Measurements from ENCODE around the gene TRPV2. TPM values are rescaled to one million over a fixed set of nuclear protein-coding genes. Genes with fewer than 3 reads are reported as not detected.

The TRPV2 gene
- total and polyA plus RNA-seq, 9 donors = 8.7 to 40.4 (median 13.0) TPM

DNA sequence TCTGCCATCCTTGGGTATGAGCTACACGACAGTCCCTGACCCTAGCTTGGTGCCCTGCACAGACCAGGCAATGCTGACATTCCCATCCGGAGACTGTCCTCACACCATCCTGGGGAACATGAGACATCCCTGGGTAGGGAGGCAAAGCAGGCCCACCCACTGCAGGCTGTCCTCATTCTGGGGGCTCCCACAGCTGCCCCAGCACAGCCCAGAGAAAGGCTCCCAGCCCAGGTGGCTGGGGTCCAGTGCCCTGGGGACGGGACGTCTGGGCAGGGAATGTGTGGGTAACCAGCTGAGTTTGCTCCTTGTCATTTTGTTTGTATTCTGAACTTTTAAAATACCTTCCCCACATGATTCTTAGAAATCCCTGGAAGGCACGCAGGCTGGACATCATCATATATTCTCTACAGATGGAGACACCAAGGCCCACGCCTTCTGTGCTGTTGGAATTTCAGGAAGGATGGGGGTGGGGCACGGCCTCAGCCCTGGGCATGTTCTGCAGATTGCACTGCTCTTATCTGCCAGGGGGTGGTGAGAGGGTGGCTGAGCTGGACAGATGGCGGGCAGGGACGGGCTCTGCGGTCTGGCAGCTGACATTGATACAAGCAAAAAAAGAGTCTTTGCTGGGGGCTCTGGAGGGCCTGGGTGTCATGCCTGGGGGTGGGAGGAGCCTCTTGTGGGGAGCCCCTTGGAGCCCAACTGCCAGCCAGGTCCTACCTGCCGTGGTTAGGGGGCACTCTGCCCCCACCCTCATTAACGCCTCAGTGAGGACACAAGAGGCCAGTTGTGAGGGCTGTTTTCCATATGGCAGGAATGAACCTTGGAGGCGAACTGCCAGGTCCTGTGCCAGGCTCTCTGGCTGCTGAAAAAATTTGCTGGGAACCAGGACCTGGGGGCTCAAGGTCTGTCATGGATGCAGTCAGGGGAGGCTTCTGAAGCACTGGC, 48.3 kb downstream of the TRPV2 start:
- Histone ChIP-seq H3K27ac (no peak overlapping the region), H3K36me3 (no peaks in the 10 kb centered on the region), H3K27me3 (no peaks in the 10 kb centered on the region), H3K4me3 (no peak overlapping the region), H3K9me3 (no peaks in the 10 kb centered on the region), H3K4me1 (ENCODE audit: insufficient read depth) (no peaks in the 10 kb centered on the region)
- TF ChIP-seq, protein P1, sequence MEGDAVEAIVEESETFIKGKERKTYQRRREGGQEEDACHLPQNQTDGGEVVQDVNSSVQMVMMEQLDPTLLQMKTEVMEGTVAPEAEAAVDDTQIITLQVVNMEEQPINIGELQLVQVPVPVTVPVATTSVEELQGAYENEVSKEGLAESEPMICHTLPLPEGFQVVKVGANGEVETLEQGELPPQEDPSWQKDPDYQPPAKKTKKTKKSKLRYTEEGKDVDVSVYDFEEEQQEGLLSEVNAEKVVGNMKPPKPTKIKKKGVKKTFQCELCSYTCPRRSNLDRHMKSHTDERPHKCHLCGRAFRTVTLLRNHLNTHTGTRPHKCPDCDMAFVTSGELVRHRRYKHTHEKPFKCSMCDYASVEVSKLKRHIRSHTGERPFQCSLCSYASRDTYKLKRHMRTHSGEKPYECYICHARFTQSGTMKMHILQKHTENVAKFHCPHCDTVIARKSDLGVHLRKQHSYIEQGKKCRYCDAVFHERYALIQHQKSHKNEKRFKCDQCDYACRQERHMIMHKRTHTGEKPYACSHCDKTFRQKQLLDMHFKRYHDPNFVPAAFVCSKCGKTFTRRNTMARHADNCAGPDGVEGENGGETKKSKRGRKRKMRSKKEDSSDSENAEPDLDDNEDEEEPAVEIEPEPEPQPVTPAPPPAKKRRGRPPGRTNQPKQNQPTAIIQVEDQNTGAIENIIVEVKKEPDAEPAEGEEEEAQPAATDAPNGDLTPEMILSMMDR (IDR thresholded peaks at IDR 0.05) = no peak
- TF ChIP-seq EP300 (IDR thresholded peaks at IDR 0.05) = no peak
- TF ChIP-seq POLR2A (IDR thresholded peaks at IDR 0.05) = no peak
- WGBS, 3 donors = 42 to 49% (median 46%) methylated on average over 13 of the region's 13 CpGs
- no peak for DNase-seq
- intact Hi-C loops (cut with DNase I) = no loop called here

DNA sequence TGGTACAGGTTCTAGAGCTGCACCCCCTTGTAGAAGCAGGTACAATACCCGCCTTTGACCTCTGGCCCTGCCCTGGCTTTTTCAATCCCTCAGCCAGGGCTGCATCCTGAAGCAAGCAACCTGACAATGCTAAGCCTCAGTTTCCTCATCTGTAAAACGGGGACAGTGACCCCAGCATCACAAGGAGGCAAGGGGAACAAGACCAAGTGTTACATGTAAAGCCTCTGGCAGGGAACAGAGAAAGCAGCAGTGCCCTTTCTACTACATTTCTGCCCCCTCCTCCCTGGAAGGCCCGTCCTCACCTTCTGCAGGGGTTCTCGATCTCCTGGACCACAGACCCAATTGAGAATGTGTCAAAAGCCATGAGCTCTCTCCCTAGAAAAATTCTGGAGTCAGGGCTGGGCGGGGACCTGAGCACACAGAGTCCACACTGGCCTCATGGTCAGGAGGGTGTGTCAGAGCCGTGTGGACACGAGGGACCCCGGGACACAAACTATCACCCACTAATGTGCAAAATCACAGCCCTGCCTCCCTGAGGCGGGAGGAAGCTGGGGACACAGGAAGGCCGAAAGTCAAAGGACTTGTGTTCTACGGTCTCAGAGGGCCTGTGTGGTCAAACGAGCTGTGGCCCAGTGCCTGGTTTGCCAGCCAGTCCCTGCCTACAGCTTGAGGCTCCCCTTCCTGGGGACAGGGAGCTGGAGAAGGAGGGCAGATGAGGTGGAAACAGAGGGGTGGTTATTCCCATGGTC, 49.1 kb downstream of the TRPV2 start:
- DNase-seq = no peak
- no peaks in the 10 kb centered on the region for H3K27me3 ChIP-seq
- TF ChIP-seq POLR2A (IDR thresholded peaks at IDR 0.05) = no peak
- TF ChIP-seq, protein P1 (IDR thresholded peaks at IDR 0.05) = no peak
- TF ChIP-seq EP300 (IDR thresholded peaks at IDR 0.05) = no peak
- H3K36me3 ChIP-seq = no peaks in the 10 kb centered on the region
- intact Hi-C loops (cut with DNase I) = no loop called here
- H3K4me3 ChIP-seq = no peak overlapping the region
- no peak overlapping the region for H3K27ac ChIP-seq
- WGBS, 3 donors = 79 to 90% (median 85%) methylated on average over 12 of the region's 12 CpGs
- no peaks in the 10 kb centered on the region for H3K9me3 ChIP-seq
- H3K4me1 ChIP-seq (ENCODE audit: insufficient read depth) = no peaks in the 10 kb centered on the region

DNA sequence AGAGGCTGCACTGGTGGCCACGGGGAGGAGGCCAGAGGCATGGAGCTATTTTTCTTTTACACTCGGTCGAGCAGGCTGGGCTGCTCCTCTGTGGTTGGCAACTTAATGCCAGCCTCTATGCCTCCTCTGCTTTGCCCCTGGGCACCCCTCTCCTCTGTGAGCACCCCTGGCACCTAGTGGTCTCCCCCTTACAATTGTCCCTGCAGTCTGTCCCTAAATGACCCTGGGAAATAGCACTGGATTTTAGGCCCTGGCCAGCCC, 49.6 kb downstream of the TRPV2 start:
- intact Hi-C loops (cut with DNase I) = no loop called here
- Histone ChIP-seq H3K4me3 (no peak overlapping the region), H3K27ac (no peak overlapping the region), H3K27me3 (no peaks in the 10 kb centered on the region), H3K9me3 (no peaks in the 10 kb centered on the region), H3K36me3 (no peaks in the 10 kb centered on the region), H3K4me1 (ENCODE audit: insufficient read depth) (no peaks in the 10 kb centered on the region)
- TF ChIP-seq, protein P1 (IDR thresholded peaks at IDR 0.05) = no peak
- TF ChIP-seq POLR2A (IDR thresholded peaks at IDR 0.05) = no peak
- no peak for TF ChIP-seq EP300 (IDR thresholded peaks at IDR 0.05)
- no peak for DNase-seq
- WGBS, 3 donors = 75 to 84% (median 80%) methylated on average over 3 of the region's 3 CpGs

DNA sequence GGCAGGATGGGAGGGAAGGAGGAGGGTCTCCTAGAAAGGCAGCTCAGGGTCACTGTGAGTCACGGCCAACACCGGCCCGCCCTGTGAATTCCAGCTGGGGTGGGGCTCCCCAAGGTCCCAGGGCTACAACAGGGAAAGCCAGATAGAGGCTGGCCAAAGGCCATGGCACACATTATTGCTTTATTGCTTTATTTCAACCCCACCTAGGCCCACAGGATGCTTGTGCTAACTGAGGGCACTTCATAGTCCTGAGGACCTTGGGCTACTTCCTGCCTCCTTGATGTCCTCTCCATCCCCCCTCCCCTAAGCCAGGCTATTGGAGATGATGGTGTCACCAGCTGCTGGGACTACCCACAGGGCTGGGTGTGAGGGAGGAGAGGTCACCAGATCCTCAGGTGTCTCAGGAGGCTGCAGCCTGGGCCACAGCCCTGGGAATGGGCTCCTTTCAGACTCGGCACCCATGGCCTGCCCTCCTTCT, 50.5 kb downstream of the TRPV2 start:
- Histone ChIP-seq H3K4me1 (ENCODE audit: insufficient read depth) (no peaks in the 10 kb centered on the region), H3K4me3 (no peak overlapping the region), H3K36me3 (no peaks in the 10 kb centered on the region), H3K9me3 (no peaks in the 10 kb centered on the region), H3K27ac (no peak overlapping the region), H3K27me3 (no peaks in the 10 kb centered on the region)
- no peak for DNase-seq
- TF ChIP-seq, protein P1 (IDR thresholded peaks at IDR 0.05) = no peak
- no peak for TF ChIP-seq EP300 (IDR thresholded peaks at IDR 0.05)
- TF ChIP-seq POLR2A (IDR thresholded peaks at IDR 0.05) = no peak
- intact Hi-C loops (cut with DNase I) = no loop called here
- 36 to 58% (median 44%) methylated on average over 4 of the region's 4 CpGs for WGBS, 3 donors
